ENCODE measurements around the gene FSCN2. TPM values are rescaled to one million over a fixed set of nuclear protein-coding genes. Genes with fewer than 3 reads are reported as not detected.

Gene FSCN2
- total and polyA plus RNA-seq, 9 donors, result 0.13 to 6.4 (median 3.0) TPM

DNA sequence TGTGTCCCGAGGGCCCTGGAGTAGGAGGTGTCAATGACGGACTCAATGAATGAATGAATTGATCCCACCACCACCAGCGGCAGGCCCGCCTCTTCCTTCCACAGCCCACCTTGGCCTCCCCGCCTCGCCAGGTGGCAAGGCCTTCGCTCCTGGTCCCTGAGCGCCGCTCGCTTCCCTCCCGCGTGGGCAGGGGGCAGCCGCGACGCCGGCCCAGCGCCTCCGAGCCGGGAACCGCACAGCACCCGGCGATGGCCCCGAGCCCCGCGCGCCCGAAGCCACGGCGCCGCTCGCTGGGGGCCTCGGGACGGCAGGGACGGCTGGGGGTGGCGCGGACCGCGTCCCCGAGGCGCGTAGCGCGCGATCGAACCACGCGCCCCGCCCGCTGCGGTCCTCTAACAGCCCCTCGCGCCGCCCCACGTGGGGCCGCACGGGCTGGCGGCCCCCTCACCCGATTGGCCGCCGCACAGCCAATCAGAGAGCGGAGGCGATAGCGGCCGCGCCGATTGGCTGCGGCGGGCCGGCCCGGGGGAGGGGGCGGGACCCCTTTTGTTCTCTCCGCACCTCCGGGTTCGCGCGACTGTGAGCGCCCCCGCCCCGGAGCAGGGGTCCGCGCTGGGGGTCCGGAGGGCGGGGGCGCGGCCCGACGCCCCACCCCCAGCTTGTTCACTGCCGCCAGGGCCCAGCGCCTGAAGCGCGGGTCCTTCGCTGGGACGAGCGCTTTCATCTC lies 46.9 kb upstream of the FSCN2 start:
- Histone ChIP-seq H3K4me3 (peak overlapping the region; percentile 41), H3K36me3 (no peaks in the 10 kb centered on the region), H3K9me3 (no peaks in the 10 kb centered on the region), H3K27me3 (no peaks in the 10 kb centered on the region), H3K27ac (no peak overlapping the region), H3K4me1 (ENCODE audit: insufficient read depth) (peaks cover 10% of the 10 kb centered on the region)
- peak; percentile 73 to 85 (median 82) for DNase-seq
- intact Hi-C loops (cut with DNase I), result loop anchor here (5.0 to 10.0 kb wide), 6 partner anchors 56 to 189 kb away; no protein-coding TSS in a partner anchor
- TF ChIP-seq, protein P1, sequence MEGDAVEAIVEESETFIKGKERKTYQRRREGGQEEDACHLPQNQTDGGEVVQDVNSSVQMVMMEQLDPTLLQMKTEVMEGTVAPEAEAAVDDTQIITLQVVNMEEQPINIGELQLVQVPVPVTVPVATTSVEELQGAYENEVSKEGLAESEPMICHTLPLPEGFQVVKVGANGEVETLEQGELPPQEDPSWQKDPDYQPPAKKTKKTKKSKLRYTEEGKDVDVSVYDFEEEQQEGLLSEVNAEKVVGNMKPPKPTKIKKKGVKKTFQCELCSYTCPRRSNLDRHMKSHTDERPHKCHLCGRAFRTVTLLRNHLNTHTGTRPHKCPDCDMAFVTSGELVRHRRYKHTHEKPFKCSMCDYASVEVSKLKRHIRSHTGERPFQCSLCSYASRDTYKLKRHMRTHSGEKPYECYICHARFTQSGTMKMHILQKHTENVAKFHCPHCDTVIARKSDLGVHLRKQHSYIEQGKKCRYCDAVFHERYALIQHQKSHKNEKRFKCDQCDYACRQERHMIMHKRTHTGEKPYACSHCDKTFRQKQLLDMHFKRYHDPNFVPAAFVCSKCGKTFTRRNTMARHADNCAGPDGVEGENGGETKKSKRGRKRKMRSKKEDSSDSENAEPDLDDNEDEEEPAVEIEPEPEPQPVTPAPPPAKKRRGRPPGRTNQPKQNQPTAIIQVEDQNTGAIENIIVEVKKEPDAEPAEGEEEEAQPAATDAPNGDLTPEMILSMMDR (IDR thresholded peaks at IDR 0.05), result no peak
- no peak for TF ChIP-seq POLR2A (IDR thresholded peaks at IDR 0.05)
- TF ChIP-seq EP300 (IDR thresholded peaks at IDR 0.05), result no peak
- 3 to 11% (median 4%) methylated on average over 30 to 94 of the region's 94 CpGs for WGBS, 3 donors

DNA sequence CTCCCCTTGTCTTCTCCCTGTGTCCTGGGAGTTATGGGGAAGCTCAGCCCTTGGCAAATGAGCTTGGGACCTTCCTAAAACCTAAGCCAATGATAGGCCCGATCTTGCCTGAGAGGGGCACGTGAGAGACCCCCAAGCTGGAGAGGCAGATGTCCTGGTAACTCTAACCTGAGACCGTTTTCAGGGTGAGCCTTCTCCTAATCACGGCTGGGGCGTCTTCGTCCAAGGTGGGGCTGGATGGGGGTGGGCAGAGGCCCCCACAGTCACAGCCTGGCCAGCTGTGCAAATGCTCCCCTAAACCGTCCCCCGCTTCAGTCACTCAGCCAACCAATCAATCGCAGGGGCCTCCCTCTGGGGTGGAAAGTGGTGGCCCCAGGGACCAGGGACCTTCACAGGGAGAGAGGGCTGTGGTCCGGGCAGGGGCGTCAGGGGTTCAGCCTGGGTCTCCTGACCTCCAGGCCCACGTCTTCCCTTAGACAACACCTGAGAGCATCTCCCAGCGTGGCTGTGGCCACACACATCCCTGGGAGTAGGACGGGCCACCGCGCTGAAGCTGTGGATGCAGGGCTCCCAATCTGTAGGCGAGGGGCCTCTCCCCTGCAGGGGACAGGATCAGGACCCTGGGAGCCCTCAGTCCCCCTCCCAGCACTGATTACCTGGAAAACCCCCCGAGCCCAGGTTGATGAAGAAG lies 46.2 kb upstream of the FSCN2 start:
- H3K4me1 ChIP-seq (ENCODE audit: insufficient read depth), result peaks cover 10% of the 10 kb centered on the region
- 50 to 64% (median 63%) methylated on average over 12 to 18 of the region's 18 CpGs for WGBS, 3 donors

DNA sequence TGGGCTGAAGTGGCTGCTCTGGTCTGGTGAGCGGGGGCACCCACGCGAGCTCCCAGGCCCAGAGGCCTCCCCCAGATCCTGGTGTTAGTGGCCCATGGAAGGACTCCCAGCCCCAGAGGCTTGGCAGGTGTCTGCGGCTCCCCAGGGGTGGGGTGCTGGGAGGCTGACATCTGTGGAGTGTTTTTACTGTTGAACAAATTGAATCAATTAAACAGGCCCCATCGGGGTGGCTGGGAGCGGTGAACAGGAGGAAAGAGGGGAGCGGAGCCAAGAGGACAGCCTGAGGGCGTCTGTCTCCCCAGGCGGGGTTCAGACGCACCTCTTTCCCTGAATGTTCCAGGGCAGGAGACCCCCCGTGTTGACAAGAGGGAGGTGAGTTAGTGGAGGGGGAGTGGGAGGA lies 45.5 kb upstream of the FSCN2 start:
- Histone ChIP-seq H3K9me3 (no peaks in the 10 kb centered on the region), H3K4me1 (ENCODE audit: insufficient read depth) (peaks cover 10% of the 10 kb centered on the region), H3K4me3 (no peak overlapping the region), H3K36me3 (no peaks in the 10 kb centered on the region), H3K27me3 (no peaks in the 10 kb centered on the region), H3K27ac (no peak overlapping the region)
- peak in 1 of 5 donors; percentile 37 for DNase-seq
- WGBS, 3 donors, result 80 to 86% (median 84%) methylated on average over 11 of the region's 11 CpGs
- no peak for TF ChIP-seq POLR2A (IDR thresholded peaks at IDR 0.05)
- TF ChIP-seq EP300 (IDR thresholded peaks at IDR 0.05), result no peak
- TF ChIP-seq, protein P1 (IDR thresholded peaks at IDR 0.05), result no peak
- intact Hi-C loops (cut with DNase I), result loop anchor here (2.0 to 10.0 kb wide), 7 partner anchors 58 to 228 kb away; no protein-coding TSS in a partner anchor

More for the DNA sequence above, 46.2 kb upstream of the FSCN2 start:
- H3K4me3 ChIP-seq, result peak overlapping the region; percentile 41
- intact Hi-C loops (cut with DNase I), result loop anchor here (2.0 to 10.0 kb wide), 7 partner anchors 57 to 227 kb away; no protein-coding TSS in a partner anchor
- H3K36me3 ChIP-seq, result no peaks in the 10 kb centered on the region
- no peaks in the 10 kb centered on the region for H3K27me3 ChIP-seq
- peak in 1 of 5 donors; percentile 39 for DNase-seq
- no peak overlapping the region for H3K27ac ChIP-seq
- TF ChIP-seq, protein P1 (IDR thresholded peaks at IDR 0.05), result no peak
- TF ChIP-seq POLR2A (IDR thresholded peaks at IDR 0.05) (no peak), EP300 (IDR thresholded peaks at IDR 0.05) (no peak)
- no peaks in the 10 kb centered on the region for H3K9me3 ChIP-seq

DNA sequence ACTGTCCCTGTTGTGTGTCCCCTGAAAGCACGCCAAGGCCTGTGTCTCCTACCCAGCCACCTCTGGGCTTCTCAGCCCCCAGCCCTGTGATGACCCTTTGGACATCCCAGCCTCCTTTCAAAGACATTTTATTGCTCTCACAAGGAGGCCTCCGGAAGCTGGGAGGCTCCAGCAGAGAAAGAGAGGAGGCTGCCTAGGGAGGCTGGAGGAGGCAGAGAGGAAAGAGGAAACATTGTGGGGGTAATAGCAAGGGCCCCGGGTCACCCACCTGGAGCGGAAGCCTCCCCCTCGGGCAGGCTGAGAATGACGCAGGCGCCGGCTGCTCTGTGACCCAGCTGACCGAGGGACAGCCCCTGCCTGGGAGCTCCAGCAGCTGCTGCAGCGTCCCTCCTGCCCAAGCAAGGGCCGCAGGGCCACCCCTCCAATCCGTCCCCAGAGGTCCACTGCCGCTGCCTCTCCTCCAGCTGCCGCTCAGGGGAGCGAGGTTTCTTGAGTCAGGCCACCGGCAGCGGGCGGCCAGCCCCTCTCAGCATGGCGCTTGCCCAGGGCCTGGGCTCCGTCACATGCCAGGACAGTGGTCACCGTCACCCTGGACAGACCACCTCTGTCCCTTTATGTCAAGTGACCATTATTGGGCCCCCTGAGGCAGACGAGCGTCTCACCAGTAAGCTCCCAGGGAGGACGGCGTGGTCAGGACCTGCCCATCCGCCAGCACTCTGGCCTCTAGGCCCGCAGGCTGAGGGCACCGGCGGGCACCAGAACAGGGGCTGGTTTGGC lies 44.9 kb upstream of the FSCN2 start:
- peak in 1 of 5 donors; percentile 44 for DNase-seq
- Histone ChIP-seq H3K9me3 (no peaks in the 10 kb centered on the region), H3K36me3 (no peaks in the 10 kb centered on the region), H3K27ac (no peak overlapping the region), H3K4me1 (ENCODE audit: insufficient read depth) (peaks cover 10% of the 10 kb centered on the region), H3K4me3 (no peak overlapping the region), H3K27me3 (no peaks in the 10 kb centered on the region)
- no peak for TF ChIP-seq EP300 (IDR thresholded peaks at IDR 0.05)
- TF ChIP-seq POLR2A (IDR thresholded peaks at IDR 0.05), result no peak
- TF ChIP-seq, protein P1 (IDR thresholded peaks at IDR 0.05), result no peak
- 70 to 78% (median 74%) methylated on average over 25 to 29 of the region's 29 CpGs for WGBS, 3 donors
- intact Hi-C loops (cut with DNase I), result loop anchor here (2.0 to 10.0 kb wide), 7 partner anchors 58 to 228 kb away; no protein-coding TSS in a partner anchor
